Measurements from ENCODE around the gene GABRR3. TPM values are rescaled to one million over a fixed set of nuclear protein-coding genes. Genes with fewer than 3 reads are reported as not detected.

The GABRR3 gene
- total and polyA plus RNA-seq, 2 experiments from 2014 or later = not detected

GRCh38 chr3:97968376-97968775 lies 66.7 kb downstream of the GABRR3 start:
- no peaks in the 10 kb centered on the region for H3K9me2 ChIP-seq (replicated peaks; ENCODE audit: insufficient read depth)
- no peaks in the 10 kb centered on the region for H4K20me1 ChIP-seq (ENCODE audit: insufficient read depth, poor library complexity, severe bottlenecking)
- 86% methylated on average over 1 of the region's 1 CpG for WGBS (ENCODE audit: low lambda C conversion rate, missing lambda C conversion rate)
- H3K27me3 ChIP-seq = no peaks in the 10 kb centered on the region
- no peaks in the 10 kb centered on the region for H3K9me3 ChIP-seq (ENCODE audit: low read depth)
- no peaks in the 10 kb centered on the region for H3K36me3 ChIP-seq (replicated peaks; ENCODE audit: insufficient read depth, low read depth)
- no peak for DNase-seq (ENCODE audit: low spot score)
- H3K4me2 ChIP-seq = no peak overlapping the region
- H3K4me1 ChIP-seq (ENCODE audit: insufficient read depth) = peaks cover 14% of the 10 kb centered on the region
- no peak overlapping the region for H2AFZ ChIP-seq
- TF ChIP-seq, protein P1, sequence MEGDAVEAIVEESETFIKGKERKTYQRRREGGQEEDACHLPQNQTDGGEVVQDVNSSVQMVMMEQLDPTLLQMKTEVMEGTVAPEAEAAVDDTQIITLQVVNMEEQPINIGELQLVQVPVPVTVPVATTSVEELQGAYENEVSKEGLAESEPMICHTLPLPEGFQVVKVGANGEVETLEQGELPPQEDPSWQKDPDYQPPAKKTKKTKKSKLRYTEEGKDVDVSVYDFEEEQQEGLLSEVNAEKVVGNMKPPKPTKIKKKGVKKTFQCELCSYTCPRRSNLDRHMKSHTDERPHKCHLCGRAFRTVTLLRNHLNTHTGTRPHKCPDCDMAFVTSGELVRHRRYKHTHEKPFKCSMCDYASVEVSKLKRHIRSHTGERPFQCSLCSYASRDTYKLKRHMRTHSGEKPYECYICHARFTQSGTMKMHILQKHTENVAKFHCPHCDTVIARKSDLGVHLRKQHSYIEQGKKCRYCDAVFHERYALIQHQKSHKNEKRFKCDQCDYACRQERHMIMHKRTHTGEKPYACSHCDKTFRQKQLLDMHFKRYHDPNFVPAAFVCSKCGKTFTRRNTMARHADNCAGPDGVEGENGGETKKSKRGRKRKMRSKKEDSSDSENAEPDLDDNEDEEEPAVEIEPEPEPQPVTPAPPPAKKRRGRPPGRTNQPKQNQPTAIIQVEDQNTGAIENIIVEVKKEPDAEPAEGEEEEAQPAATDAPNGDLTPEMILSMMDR (IDR thresholded peaks at IDR 0.05; ENCODE audit: poor library complexity) = no peak
- TF ChIP-seq EZH2 (IDR thresholded peaks at IDR 0.05; ENCODE audit: borderline replicate concordance) (no peak), EZH2phosphoT487 (IDR thresholded peaks at IDR 0.05; ENCODE audit: low read depth, severe bottlenecking, unreplicated experiment) (no peak)
- H3K4me3 ChIP-seq = no peak overlapping the region
- no peak overlapping the region for H3K27ac ChIP-seq
- H3K79me2 ChIP-seq = peaks cover 52% of the 10 kb centered on the region

DNA sequence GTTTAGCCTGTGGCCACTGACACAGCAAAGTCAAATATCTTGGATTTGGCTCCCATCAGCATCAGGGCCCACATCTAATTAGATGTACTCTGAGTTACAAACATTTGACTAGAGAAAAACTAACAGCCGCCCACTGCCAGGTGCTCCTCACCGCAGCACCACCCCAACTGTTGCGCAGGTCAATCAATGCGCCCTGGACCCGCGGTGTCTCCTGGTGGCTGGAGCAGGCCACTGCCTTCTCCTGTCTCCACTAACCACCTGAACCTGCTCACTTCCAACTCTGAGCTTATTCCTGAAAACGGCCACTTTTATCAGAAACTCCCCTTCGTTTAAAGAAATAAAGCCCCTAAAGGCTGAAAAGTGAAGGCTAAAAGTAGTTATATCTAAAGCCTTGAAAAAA lies 67.1 kb downstream of the GABRR3 start:
- WGBS (ENCODE audit: low lambda C conversion rate, missing lambda C conversion rate) = 92% methylated on average over 8 of the region's 8 CpGs
- Histone ChIP-seq H3K36me3 (replicated peaks; ENCODE audit: insufficient read depth, low read depth) (no peaks in the 10 kb centered on the region), H3K27me3 (no peaks in the 10 kb centered on the region), H3K9me2 (replicated peaks; ENCODE audit: insufficient read depth) (no peaks in the 10 kb centered on the region), H3K9me3 (ENCODE audit: low read depth) (no peaks in the 10 kb centered on the region), H3K27ac (no peak overlapping the region), H3K79me2 (peaks cover 56% of the 10 kb centered on the region), H3K4me1 (ENCODE audit: insufficient read depth) (peaks cover 14% of the 10 kb centered on the region), H3K4me3 (no peak overlapping the region), H2AFZ (no peak overlapping the region), H4K20me1 (ENCODE audit: insufficient read depth, poor library complexity, severe bottlenecking) (no peaks in the 10 kb centered on the region), H3K4me2 (no peak overlapping the region)
- DNase-seq (ENCODE audit: low spot score) = no peak
- TF ChIP-seq, protein P1 (IDR thresholded peaks at IDR 0.05; ENCODE audit: poor library complexity) = no peak
- TF ChIP-seq EZH2 (IDR thresholded peaks at IDR 0.05; ENCODE audit: borderline replicate concordance) (no peak), EZH2phosphoT487 (IDR thresholded peaks at IDR 0.05; ENCODE audit: low read depth, severe bottlenecking, unreplicated experiment) (no peak)

DNA sequence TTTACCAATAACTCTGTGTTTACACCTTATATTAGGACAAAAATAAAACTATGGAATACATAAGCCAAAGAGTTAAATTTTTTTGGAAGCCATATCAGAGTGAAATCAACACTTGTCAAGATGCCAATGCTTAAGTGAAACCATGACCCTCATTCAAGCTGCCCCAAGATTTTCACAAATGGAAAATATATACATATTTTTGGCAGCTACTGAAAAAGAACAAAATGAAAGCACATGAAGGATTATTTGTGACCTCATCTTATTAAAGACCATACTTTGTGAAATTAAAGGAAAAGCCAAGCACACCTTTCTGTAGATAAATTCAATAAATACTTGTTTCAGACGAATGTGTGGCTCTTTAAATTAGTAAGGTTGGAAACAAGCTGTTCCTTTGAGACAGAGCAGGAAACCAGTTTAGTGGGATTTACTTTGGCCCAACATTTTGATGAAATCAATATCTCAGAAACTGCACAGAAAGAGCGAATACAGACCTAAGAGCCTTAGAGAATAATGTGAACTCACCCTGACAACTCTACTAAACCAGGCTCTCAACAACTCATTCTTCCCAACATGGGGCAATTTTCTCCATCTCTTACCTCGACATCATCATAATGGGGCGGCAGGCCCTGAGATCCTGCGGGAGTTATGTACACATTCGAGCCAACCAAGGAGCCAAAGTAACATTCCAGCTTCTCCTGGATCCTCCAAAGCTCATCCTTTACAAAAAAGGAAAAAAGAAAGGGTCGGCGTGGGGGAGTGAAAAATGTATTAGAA lies 73.9 kb downstream of the GABRR3 start:
- WGBS (ENCODE audit: low lambda C conversion rate, missing lambda C conversion rate) = 89% methylated on average over 8 of the region's 8 CpGs
- H3K4me2 ChIP-seq = peak overlapping the region; percentile 6
- no peaks in the 10 kb centered on the region for H3K27me3 ChIP-seq
- no peak for DNase-seq (ENCODE audit: low spot score)
- peaks cover 23% of the 10 kb centered on the region for H3K79me2 ChIP-seq
- no peak overlapping the region for H3K27ac ChIP-seq
- H3K9me3 ChIP-seq (ENCODE audit: low read depth) = no peaks in the 10 kb centered on the region
- H3K9me2 ChIP-seq (replicated peaks; ENCODE audit: insufficient read depth) = no peaks in the 10 kb centered on the region
- no peaks in the 10 kb centered on the region for H3K4me1 ChIP-seq (ENCODE audit: insufficient read depth)
- TF ChIP-seq EZH2phosphoT487 (IDR thresholded peaks at IDR 0.05; ENCODE audit: low read depth, severe bottlenecking, unreplicated experiment) (no peak), EZH2 (IDR thresholded peaks at IDR 0.05; ENCODE audit: borderline replicate concordance) (no peak)
- TF ChIP-seq, protein P1 (IDR thresholded peaks at IDR 0.05; ENCODE audit: poor library complexity) = no peak
- H3K36me3 ChIP-seq (replicated peaks; ENCODE audit: insufficient read depth, low read depth) = peaks cover 4% of the 10 kb centered on the region
- H3K4me3 ChIP-seq = no peak overlapping the region
- no peaks in the 10 kb centered on the region for H4K20me1 ChIP-seq (ENCODE audit: insufficient read depth, poor library complexity, severe bottlenecking)
- H2AFZ ChIP-seq = no peak overlapping the region
